Measurements from ENCODE around the gene GNL3.

Gene GNL3

DNA sequence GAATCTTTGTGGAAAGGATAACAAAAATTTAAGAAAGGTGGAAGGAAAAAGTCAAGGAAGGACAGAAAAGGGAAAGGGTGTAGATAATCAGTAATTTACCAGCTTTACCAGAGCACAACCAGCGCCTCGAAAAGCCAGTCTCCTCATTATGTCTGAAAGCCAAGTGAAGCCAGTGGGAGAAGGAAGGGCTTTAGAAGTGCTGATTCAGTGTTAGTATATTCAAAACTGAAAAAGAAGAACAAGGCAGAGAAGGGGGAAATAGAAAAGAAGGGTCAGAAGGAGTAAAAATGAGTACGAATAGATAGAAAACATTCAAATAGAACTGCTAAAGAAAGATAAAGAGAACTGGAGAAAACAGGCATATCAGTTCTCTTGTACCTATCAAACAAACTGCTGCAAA lies 4.2 kb upstream of the GNL3 start:
- no peak for TF ChIP-seq FOXP2 (optimal IDR thresholded peaks at IDR 0.05; ENCODE audit: borderline replicate concordance, extremely low read depth, extremely low read length, insufficient read depth)
- TF ChIP-seq, protein P1, sequence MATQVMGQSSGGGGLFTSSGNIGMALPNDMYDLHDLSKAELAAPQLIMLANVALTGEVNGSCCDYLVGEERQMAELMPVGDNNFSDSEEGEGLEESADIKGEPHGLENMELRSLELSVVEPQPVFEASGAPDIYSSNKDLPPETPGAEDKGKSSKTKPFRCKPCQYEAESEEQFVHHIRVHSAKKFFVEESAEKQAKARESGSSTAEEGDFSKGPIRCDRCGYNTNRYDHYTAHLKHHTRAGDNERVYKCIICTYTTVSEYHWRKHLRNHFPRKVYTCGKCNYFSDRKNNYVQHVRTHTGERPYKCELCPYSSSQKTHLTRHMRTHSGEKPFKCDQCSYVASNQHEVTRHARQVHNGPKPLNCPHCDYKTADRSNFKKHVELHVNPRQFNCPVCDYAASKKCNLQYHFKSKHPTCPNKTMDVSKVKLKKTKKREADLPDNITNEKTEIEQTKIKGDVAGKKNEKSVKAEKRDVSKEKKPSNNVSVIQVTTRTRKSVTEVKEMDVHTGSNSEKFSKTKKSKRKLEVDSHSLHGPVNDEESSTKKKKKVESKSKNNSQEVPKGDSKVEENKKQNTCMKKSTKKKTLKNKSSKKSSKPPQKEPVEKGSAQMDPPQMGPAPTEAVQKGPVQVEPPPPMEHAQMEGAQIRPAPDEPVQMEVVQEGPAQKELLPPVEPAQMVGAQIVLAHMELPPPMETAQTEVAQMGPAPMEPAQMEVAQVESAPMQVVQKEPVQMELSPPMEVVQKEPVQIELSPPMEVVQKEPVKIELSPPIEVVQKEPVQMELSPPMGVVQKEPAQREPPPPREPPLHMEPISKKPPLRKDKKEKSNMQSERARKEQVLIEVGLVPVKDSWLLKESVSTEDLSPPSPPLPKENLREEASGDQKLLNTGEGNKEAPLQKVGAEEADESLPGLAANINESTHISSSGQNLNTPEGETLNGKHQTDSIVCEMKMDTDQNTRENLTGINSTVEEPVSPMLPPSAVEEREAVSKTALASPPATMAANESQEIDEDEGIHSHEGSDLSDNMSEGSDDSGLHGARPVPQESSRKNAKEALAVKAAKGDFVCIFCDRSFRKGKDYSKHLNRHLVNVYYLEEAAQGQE (IDR thresholded peaks at IDR 0.05; ENCODE audit: insufficient read depth in 1 of 2, low read depth in 2 of 2, low read length in 2 of 2) = no peak

DNA sequence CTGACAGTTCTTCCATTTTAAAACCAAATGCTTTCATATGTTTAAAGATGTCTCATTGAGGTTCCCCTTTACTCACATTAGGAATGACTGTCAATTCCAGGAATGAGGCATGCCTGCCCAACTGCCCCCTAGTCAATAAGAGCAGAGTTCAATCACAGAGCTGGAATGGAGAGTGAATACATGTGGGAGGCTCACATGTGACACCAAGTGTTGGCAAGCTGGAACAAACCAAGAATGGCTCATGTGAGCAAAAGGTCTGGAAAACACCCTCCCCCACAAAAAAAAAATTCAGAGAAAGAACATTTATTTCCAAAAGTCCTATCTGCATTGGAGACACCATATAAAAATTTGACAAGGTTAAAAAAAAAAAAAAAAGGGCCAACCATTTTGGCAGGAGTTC lies 3.8 kb upstream of the GNL3 start:
- 0 out of 2 replicates have a peak, but pooled peaks have one; percentile 31 for TF ChIP-seq SIN3A (IDR thresholded peaks at IDR 0.05; ENCODE audit: borderline replicate concordance, insufficient read depth, low read length)
- no peak for TF ChIP-seq FOXP2 (optimal IDR thresholded peaks at IDR 0.05; ENCODE audit: borderline replicate concordance, extremely low read depth, extremely low read length, insufficient read depth)
- TF ChIP-seq, protein P1 (IDR thresholded peaks at IDR 0.05; ENCODE audit: insufficient read depth in 1 of 2, low read depth in 2 of 2, low read length in 2 of 2) = no peak
- no peak for TF ChIP-seq POLR2AphosphoS5 (IDR thresholded peaks at IDR 0.05; ENCODE audit: low read depth, low read length)
- TF ChIP-seq TAF1 (IDR thresholded peaks at IDR 0.05; ENCODE audit: borderline replicate concordance, insufficient read depth, low read length) = no peak

DNA sequence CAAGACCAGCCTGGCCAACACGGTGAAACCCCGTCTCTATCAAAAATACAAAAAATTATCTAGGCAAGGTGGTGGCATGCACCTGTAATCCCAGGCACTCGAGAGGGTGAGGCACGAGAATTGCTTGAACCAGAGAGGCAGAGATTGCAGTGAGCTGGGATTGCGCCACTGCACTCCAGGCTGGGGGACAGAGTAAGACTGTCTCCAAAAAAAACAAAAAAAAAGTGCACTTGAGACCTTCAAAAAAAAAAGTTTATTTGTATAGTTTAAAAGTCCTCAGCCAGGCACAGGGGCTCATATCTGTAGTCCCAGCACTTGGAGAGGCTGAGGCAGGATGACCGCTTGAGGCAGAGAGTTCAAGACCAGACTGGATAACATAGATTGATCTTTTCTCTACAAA lies 2.2 kb upstream of the GNL3 start:
- no peak for TF ChIP-seq SIN3A (IDR thresholded peaks at IDR 0.05; ENCODE audit: borderline replicate concordance, insufficient read depth, low read length)

DNA sequence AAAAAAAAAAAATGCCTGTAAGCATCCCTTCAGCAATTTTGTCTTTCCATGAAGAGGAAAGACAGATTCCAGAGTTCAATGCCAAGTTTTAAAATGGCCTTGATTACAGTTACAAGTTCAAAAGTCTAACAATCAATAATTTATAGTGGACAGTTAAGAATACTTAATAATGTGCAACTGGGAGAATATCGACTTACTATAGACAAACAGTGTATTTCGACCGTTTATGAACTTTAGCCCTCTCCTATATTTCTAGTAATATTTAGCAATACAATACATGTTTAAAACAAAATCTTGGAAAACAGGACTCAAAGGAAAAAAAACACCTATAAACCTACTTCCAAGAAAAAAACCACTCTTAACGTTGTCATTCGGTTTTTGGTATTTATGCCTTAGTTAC lies 1.6 kb upstream of the GNL3 start:
- TF ChIP-seq, protein P1 (IDR thresholded peaks at IDR 0.05; ENCODE audit: insufficient read depth in 1 of 2, low read depth in 2 of 2, low read length in 2 of 2) = no peak
- TF ChIP-seq SIN3A (IDR thresholded peaks at IDR 0.05; ENCODE audit: borderline replicate concordance, insufficient read depth, low read length) = no peak
- no peak for TF ChIP-seq POLR2AphosphoS5 (IDR thresholded peaks at IDR 0.05; ENCODE audit: low read depth, low read length)
- TF ChIP-seq FOXP2 (optimal IDR thresholded peaks at IDR 0.05; ENCODE audit: borderline replicate concordance, extremely low read depth, extremely low read length, insufficient read depth) = no peak
- no peak for TF ChIP-seq TAF1 (IDR thresholded peaks at IDR 0.05; ENCODE audit: borderline replicate concordance, insufficient read depth, low read length)

DNA sequence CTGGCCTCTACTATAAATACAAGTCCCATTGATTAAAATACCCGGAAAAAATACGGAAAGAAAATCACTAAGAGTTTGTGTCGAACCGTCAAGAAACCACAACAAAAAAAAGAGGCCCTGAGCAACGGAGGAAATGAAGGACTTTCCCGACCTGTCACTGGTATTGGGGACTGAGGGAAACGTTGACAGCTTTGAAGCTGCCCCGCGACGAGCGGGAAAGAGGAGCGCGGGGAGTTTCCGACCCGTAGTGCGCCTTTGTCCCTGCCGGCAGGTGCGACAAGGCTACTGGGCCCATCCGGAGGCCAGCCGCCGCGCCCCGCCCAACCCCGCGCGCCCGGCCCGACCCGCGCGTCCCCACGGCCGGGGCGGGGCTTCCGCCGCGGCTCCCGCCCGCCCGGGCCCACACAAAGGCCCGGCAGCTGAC lies 535 bp upstream of the GNL3 start:
- TF ChIP-seq, protein P1 (IDR thresholded peaks at IDR 0.05; ENCODE audit: insufficient read depth in 1 of 2, low read depth in 2 of 2, low read length in 2 of 2) = no peak
- TF ChIP-seq SIN3A (IDR thresholded peaks at IDR 0.05; ENCODE audit: borderline replicate concordance, insufficient read depth, low read length) = peak; percentile 53; the same call in 1 of the 2 replicates

DNA sequence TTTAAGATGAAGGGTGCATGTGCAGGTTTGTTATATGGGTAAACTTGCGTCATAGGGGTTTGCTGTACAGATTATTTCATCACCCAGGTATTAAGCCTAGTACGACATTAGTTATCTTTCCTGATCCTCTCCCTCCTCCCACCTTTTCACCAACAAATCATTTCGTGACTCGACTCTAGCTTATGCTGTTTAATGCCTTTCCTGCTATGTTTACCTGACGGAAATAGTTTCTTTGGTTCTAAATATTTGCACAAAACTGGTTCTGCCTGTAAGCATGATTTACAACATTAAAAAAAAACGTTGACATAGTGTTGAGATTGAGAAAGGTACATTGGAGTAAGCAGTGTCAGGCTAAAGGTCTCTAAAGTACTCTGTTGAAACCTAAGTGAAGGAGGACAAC lies 2.4 kb downstream of the GNL3 start:
- TF ChIP-seq TAF1 (IDR thresholded peaks at IDR 0.05; ENCODE audit: borderline replicate concordance, insufficient read depth, low read length) (no peak), SIN3A (IDR thresholded peaks at IDR 0.05; ENCODE audit: borderline replicate concordance, insufficient read depth, low read length) (no peak), POLR2AphosphoS5 (IDR thresholded peaks at IDR 0.05; ENCODE audit: low read depth, low read length) (no peak), FOXP2 (optimal IDR thresholded peaks at IDR 0.05; ENCODE audit: borderline replicate concordance, extremely low read depth, extremely low read length, insufficient read depth) (no peak)
- TF ChIP-seq, protein P1 (IDR thresholded peaks at IDR 0.05; ENCODE audit: insufficient read depth in 1 of 2, low read depth in 2 of 2, low read length in 2 of 2) = no peak

Measured in PFSK-1 (cell line).